IPS-18a (cell line): ENCODE measurements around the gene PLXNB2.

Experiments
- H3K27ac ChIP-seq: one replicate; pipeline ENCODE4 v1.5.1; 2013; ENCODE audit warnings: low read length
- H3K27me3 ChIP-seq: one replicate; pipeline ENCODE4 v1.6.1; 2013; ENCODE audit warnings: mild to moderate bottlenecking, low read length; ENCODE audit not compliant: control insufficient read depth, insufficient read depth
- H3K36me3 ChIP-seq: one replicate; pipeline ENCODE4 v1.6.1; 2013; ENCODE audit warnings: low read depth, low read length; ENCODE audit not compliant: control insufficient read depth
- H3K4me1 ChIP-seq: one replicate; pipeline ENCODE4 v1.6.1; 2013; ENCODE audit warnings: low read depth, low read length; ENCODE audit not compliant: control insufficient read depth
- H3K4me3 ChIP-seq: one replicate; pipeline ENCODE4 v1.5.1; 2013; ENCODE audit warnings: low read length
- H3K9ac ChIP-seq: one replicate; pipeline ENCODE4 v1.6.1; 2013; ENCODE audit warnings: mild to moderate bottlenecking, low read length, moderate library complexity
- H3K9me3 ChIP-seq: one replicate; pipeline ENCODE4 v1.6.1; 2013; ENCODE audit warnings: low read depth, low read length; ENCODE audit not compliant: control insufficient read depth

PLXNB2 gene

DNA sequence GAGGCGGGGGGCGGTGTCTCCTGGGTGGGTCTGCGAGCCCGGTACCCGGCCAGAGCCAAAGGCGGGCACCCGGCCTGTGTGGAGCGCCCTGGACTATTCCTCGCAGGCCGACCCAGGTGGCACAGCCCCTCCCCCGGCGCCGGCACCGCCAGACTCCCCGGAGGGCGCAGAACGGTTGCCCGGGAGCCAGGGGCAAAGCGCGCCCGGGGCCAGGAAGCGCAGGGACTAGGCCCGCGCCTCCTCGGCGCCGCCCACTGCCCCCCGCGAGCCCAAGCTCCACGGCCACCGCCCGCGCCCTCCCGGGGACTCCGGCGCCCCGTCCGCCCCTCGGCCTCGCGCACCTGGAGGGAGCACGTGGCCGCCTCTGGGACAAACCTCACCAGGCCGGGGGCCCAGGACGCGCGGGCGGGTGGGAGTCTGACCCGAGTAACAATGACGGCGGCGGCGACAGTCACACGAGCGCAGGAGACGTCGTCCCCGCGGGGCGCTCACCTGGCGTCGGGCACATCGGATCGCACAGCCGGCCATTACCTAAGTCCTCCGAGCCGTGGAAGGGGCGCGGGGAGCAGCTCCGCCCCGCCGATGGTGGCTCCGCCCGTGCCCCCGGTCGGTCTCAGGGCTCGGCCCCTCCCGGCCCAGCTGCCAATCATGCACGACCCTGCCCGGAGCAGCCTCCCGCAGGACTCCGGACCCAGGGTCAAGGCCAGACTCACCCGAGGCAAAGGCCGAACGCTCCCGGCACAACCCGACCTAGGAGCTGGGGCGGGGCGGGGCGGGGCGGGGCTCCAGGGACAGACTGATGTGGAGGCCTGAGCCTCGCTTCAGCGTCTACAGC is 7.4 kb downstream of the PLXNB2 start:
- H3K36me3 ChIP-seq = no peaks in the 10 kb centered on the region
- no peak overlapping the region for H3K27ac ChIP-seq
- H3K9me3 ChIP-seq = no peaks in the 10 kb centered on the region
- H3K4me3 ChIP-seq = peak overlapping the region; percentile 37
- no peaks in the 10 kb centered on the region for H3K27me3 ChIP-seq
- H3K9ac ChIP-seq = no peak overlapping the region
- peaks cover 6% of the 10 kb centered on the region for H3K4me1 ChIP-seq

DNA sequence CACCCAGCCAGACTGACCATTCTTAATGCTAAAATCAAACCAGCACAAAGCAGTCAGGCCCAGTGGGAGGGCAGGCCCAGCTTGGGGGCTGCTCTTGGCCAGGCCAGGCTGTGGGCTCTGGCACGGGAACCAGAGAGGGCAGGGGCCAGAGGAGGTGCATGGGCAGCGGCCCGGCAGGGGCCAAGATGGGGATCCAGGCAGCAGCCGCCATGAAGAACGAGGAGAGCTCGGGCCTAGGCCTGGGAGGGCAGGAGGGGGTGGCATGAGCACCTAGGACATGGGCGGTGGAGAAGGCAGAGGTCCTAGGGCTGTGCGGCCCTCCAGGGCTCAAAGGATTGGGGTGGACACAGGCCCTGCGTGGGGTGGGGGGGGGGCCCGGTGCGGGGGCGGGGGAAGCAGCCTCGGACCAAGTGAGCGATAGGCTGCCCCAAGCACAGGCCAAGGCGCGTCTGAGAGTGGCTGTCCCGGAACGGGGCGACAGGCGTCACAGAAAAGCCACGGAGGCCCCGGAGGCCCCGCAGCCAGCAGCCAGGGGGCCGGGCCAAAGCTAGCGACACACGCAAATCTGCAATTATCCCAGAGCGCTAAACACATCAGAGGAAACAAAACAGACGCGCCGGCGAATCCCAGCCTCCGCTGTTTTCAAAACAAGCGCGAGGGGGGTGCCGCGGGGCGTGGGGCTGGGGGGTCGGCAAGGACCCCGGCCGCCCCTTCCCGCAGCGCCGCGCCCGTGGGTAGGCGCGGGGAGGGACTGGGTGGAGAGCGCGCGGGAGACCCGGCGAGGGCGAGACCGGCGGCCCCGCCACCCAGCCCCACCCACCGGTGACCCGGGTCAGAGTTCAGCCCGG is 8.3 kb downstream of the PLXNB2 start:
- peaks cover 6% of the 10 kb centered on the region for H3K4me1 ChIP-seq
- H3K9me3 ChIP-seq = no peaks in the 10 kb centered on the region
- H3K9ac ChIP-seq = no peak overlapping the region
- H3K27me3 ChIP-seq = no peaks in the 10 kb centered on the region
- no peak overlapping the region for H3K27ac ChIP-seq
- no peaks in the 10 kb centered on the region for H3K36me3 ChIP-seq
- H3K4me3 ChIP-seq = peak overlapping the region; percentile 37

DNA sequence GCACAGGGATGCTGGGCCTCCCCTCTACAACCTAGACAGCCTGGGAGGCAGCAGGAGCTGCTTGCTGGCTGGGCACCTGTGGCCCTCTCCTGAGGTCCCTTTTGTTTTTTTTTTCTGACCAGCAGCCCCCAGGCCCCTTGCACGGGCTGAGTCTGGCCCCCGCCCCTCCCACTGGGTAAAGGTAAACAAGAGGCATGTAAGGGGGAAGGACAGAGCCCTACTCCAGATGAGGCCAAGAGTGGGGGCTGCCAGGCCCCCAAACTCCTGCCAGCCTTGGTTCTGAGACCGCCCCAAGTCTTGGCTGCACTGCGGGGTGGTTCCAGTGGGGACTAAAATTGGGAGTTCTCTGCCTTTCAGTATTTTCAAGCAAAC is 9.2 kb downstream of the PLXNB2 start:
- H3K9ac ChIP-seq = no peak overlapping the region

DNA sequence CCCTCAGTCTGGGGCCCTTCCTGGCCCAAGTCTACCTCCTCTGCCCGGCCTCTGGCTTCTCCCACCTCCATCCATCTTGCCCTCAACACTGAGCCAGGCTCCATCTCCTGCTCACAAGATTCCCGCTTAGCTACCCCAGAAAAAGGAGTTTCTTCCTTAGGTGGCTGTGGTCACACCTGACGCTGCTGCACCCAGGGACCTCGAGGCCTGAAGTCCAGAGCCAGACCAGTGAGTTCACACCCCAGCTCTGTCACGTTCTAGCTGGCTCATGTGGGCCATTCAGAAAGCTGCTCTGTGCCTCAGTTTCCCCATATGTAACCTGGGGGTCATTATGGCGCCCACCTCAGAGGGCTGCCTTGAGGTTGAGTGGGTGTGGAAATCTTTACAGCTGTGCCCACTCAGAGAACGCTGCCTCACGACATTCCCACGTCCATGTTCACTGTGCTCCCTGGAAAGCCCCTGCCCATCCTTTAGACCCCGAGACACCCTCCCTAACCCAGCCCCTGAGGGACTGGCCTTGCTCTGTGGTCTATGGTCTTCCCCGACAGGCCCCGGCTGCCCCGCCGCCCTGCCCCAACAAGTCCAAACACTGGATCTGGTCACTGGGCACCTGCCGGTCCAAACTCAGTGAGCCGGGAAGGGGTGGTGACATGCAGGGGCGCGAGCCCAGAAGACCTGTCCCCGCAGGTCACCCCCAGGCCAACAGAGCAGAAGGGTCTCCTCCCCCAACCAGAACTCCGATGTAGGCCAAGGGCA is 9.8 kb downstream of the PLXNB2 start:
- Histone ChIP-seq H3K4me3 (no peak overlapping the region), H3K9me3 (no peaks in the 10 kb centered on the region), H3K27me3 (no peaks in the 10 kb centered on the region), H3K36me3 (no peaks in the 10 kb centered on the region), H3K4me1 (peaks cover 15% of the 10 kb centered on the region), H3K27ac (no peak overlapping the region), H3K9ac (no peak overlapping the region)

More for the DNA sequence above, 9.2 kb downstream of the PLXNB2 start:
- no peaks in the 10 kb centered on the region for H3K27me3 ChIP-seq
- H3K4me3 ChIP-seq = no peak overlapping the region
- no peaks in the 10 kb centered on the region for H3K9me3 ChIP-seq
- peaks cover 10% of the 10 kb centered on the region for H3K4me1 ChIP-seq
- H3K36me3 ChIP-seq = no peaks in the 10 kb centered on the region
- H3K27ac ChIP-seq = no peak overlapping the region

DNA sequence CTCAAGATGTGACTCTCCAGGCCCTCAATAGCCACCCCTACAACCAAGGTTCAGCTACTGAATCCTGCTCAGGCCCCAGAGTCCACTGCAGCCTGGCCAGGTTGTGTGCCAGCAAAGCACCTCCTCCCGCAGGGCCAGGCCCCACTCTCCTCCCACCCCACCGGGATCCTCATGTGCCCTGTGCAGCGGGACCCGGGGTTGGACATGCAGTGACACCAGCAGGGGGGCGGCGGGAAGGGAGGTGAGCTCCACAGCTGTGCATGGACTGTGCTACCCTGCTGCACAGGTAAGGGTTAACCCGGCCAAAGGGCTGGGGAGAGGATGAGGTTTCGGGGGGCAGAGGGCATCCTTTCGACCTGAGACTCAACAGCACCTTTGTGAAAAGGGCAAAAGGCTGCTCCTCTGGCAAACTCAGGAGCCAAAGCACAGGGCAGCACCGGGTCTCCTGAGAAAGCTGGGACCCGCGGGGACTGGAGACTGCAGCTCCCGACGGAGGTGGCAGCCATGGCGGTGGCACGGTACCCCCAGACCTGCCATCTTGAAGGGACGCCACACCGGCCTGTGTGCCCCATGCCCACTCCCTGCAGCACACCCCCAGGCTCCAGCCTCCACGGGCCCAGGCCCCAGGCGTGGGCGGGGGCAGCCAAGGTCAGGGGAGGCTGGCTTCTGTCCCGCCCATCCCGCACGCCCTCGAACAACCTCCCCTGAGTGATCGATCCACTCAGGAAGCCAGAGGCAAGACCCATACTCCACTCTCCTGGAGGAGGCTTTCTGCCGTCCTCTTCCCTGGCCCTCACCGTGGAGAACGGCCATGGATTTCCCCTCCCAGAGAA is 10.6 kb downstream of the PLXNB2 start:
- Histone ChIP-seq H3K4me1 (peaks cover 18% of the 10 kb centered on the region), H3K9ac (no peak overlapping the region), H3K36me3 (no peaks in the 10 kb centered on the region), H3K27ac (no peak overlapping the region), H3K27me3 (no peaks in the 10 kb centered on the region), H3K4me3 (no peak overlapping the region), H3K9me3 (no peaks in the 10 kb centered on the region)

DNA sequence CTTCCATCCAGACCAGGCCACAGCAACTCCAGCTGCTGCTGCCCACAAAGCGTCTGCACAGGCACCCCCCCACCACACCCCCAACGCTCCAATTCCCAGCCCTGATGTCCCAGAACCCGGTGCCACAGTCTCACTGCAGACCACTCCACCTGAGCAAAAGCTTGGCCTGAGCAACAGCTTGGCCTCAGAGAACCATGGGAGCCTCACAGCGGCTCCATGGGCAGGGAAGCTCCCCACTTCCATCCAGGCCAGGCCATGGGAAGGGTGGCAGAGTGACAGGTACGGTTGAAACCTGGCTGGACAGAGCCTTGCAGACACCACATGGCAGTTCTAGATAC is 13.2 kb downstream of the PLXNB2 start:
- peaks cover 18% of the 10 kb centered on the region for H3K4me1 ChIP-seq
- no peak overlapping the region for H3K9ac ChIP-seq
- no peaks in the 10 kb centered on the region for H3K36me3 ChIP-seq
- no peaks in the 10 kb centered on the region for H3K27me3 ChIP-seq
- H3K4me3 ChIP-seq = no peak overlapping the region
- H3K9me3 ChIP-seq = no peaks in the 10 kb centered on the region
- H3K27ac ChIP-seq = no peak overlapping the region

DNA sequence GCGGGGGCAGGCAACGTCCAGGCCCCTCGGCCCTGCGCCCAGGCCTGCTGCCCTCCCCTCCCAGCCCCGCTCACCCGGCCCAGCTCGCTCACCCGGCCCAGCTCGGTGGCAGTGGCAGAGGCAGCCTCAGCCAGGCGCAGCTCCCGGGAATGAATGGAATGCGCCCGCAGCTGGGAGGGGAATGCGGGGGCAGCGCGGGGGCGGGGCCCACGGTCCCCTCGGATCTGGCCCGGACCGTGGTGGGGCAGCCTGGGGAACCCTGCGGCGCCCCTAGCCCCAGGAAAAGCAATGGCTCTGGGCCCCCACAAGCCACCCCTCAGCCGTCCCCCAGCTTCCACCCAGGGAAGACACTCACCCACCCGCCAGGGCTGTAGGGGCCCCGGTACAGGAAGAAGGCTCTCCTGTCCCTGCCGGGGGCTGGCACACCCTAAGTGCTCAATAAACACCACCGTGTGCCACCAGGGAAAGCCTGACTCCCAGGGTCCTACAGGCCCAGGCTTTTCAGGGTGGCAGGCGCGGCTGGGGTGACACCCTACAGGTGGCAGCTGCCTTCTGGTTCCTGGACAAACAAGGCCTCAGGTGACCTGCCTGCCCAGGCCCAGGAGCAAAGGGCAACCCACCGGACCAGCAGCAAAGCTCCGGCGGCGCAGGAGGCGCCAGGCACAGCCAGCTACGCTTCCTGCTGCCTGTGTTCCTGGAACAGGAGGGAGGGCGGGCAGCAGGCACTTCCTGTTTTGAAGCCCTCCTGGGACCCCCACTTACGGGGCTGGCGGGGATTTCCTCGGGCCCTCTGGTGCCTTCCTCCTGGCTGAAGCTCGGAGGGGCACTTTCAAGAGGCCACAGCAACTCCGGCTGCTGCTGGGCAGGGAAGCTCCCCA is 13.8 kb downstream of the PLXNB2 start:
- H3K27me3 ChIP-seq = no peaks in the 10 kb centered on the region
- no peaks in the 10 kb centered on the region for H3K36me3 ChIP-seq
- H3K4me3 ChIP-seq = peak overlapping the region; percentile 45
- H3K27ac ChIP-seq = no peak overlapping the region
- H3K9me3 ChIP-seq = no peaks in the 10 kb centered on the region
- peaks cover 18% of the 10 kb centered on the region for H3K4me1 ChIP-seq
- peak overlapping the region; percentile 39 for H3K9ac ChIP-seq

DNA sequence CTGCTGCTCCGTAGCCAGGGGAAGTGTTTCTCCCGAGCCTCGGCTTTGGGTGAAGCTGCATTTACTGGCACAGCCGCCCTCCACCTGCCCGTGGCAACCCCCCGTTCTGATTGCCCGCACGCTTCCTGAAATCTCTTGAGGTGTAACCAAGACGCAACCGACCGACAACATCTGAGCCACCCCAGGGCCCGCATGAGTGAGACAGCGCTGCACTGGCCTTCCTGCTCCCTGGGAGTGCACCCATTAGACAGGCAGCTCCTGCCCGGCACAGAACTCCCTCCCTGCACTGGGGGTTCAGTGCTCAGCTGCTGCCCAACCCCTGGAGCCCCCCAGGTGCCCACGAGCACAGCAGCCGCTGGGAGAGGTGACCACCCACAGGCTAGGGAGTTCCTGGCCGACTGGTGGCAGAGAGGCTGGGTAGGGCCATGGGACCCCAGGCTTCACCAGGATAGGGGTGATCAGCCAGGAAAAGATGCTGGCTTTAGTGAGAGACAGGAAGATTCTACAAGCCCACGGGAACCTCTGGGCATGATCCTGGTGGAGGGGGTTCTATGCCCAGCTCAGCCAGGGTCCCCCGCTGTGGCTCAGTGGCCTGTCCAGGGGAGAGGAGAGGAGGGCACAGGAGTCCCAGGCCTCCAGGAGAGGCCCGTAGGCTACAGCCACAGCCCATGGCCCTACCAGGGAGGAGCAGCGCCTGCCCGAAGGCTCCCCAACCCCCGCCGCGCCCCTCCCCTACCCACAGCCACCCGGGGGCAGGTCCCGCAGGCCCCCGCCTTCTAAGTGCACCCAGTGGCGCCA is 14.6 kb downstream of the PLXNB2 start:
- H3K27ac ChIP-seq = no peak overlapping the region
- no peaks in the 10 kb centered on the region for H3K36me3 ChIP-seq
- peaks cover 18% of the 10 kb centered on the region for H3K4me1 ChIP-seq
- H3K9me3 ChIP-seq = no peaks in the 10 kb centered on the region
- H3K4me3 ChIP-seq = peak overlapping the region; percentile 45
- H3K27me3 ChIP-seq = no peaks in the 10 kb centered on the region
- peak overlapping the region; percentile 39 for H3K9ac ChIP-seq

DNA sequence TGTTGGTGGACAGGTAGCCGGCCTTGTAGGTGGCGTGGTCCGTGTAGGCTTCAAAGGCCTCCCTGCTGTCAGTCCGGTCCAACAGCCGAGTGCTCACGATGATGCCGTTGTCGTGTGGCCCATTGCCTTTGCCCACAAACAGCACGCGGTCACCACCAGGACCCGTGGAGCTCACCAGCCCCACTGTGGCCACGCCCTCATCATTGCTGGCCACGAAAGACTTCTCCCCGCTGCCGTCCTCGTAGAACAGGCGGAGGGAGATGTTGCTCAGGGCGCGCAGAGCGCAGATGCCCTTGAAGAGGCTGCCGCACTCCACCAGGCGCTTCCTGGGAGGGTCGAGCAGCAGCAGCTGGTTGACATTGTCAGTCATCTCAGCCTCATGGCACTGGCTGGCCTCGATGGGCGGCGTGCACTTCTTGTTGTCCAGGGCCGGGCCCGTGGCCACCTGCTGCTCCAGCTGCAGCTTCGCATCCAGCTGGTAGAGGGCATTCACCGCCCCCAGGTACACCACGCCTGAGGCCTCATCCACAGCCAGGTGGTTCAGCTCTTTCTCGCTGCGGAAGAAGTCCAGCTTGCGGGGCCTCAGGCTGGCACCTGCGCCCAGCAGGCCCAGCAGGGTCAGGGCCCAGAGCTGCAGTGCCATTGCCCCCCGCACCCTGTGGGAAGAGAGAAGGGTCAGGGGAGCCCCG is 17.4 kb downstream of the PLXNB2 start:
- peaks cover 4% of the 10 kb centered on the region for H3K36me3 ChIP-seq
- H3K9me3 ChIP-seq = no peaks in the 10 kb centered on the region
- no peak overlapping the region for H3K9ac ChIP-seq
- peaks cover 18% of the 10 kb centered on the region for H3K4me1 ChIP-seq
- H3K4me3 ChIP-seq = no peak overlapping the region
- no peaks in the 10 kb centered on the region for H3K27me3 ChIP-seq
- H3K27ac ChIP-seq = no peak overlapping the region
